ENCODE data around the gene CPB2. TPM values are rescaled to one million over a fixed set of nuclear protein-coding genes. Genes with fewer than 3 reads are reported as not detected.

The CPB2 gene
- total and polyA plus RNA-seq, 7 donors: not detected

GRCh38 chr13:46015366-46015765, 89.5 kb downstream of the CPB2 start:
- Histone ChIP-seq H3K36me3 (peaks cover 0 to 85% (median 19%) of the 10 kb centered on the region in 4 donors), H3K9me3 (no peaks in the 10 kb centered on the region), H3K4me3 (no peak overlapping the region), H3K27ac (no peak overlapping the region), H3K4me1 (no peaks in the 10 kb centered on the region), H3K27me3 (no peaks in the 10 kb centered on the region)
- TF ChIP-seq EP300 (IDR thresholded peaks at IDR 0.05) (no peak), POLR2A (IDR thresholded peaks at IDR 0.05) (no peak), CTCF (IDR thresholded peaks at IDR 0.05) (no peak), POLR2AphosphoS5 (IDR thresholded peaks at IDR 0.05) (no peak)
- intact Hi-C loops (cut with DNase I): no loop called here
- WGBS, 2 donors: 78 to 82% methylated on average over 3 of the region's 3 CpGs
- no peak for DNase-seq

GRCh38 chr13:46012404-46012803, 92.4 kb downstream of the CPB2 start:
- TF ChIP-seq POLR2AphosphoS5 (IDR thresholded peaks at IDR 0.05): no peak
- TF ChIP-seq EP300 (IDR thresholded peaks at IDR 0.05): no peak
- no peak for TF ChIP-seq POLR2A (IDR thresholded peaks at IDR 0.05)
- TF ChIP-seq CTCF (IDR thresholded peaks at IDR 0.05): no peak
- Histone ChIP-seq H3K9me3 (no peaks in the 10 kb centered on the region), H3K27me3 (no peaks in the 10 kb centered on the region), H3K27ac (no peak overlapping the region), H3K36me3 (peaks cover 0 to 87% (median 16%) of the 10 kb centered on the region in 4 donors), H3K4me3 (no peak overlapping the region), H3K4me1 (no peaks in the 10 kb centered on the region)
- intact Hi-C loops (cut with DNase I): no loop called here
- DNase-seq: no peak

- no peaks in the 10 kb centered on the region for H3K27me3 ChIP-seq
- peaks cover 0 to 84% (median 12%) of the 10 kb centered on the region in 4 donors for H3K36me3 ChIP-seq
- H3K27ac ChIP-seq: no peak overlapping the region
- no peaks in the 10 kb centered on the region for H3K4me1 ChIP-seq
- H3K9me3 ChIP-seq: no peaks in the 10 kb centered on the region
- no peak for DNase-seq
- WGBS, 2 donors: 91 to 95% methylated on average over 6 of the region's 6 CpGs
- intact Hi-C loops (cut with DNase I): no loop called here
- TF ChIP-seq CTCF (IDR thresholded peaks at IDR 0.05): no peak
- TF ChIP-seq POLR2A (IDR thresholded peaks at IDR 0.05): no peak
- no peak for TF ChIP-seq POLR2AphosphoS5 (IDR thresholded peaks at IDR 0.05)
- TF ChIP-seq EP300 (IDR thresholded peaks at IDR 0.05): no peak
- no peak overlapping the region for H3K4me3 ChIP-seq
These were observed 94.7 kb downstream of the CPB2 start for GRCh38 chr13:46010148-46010547.

DNA sequence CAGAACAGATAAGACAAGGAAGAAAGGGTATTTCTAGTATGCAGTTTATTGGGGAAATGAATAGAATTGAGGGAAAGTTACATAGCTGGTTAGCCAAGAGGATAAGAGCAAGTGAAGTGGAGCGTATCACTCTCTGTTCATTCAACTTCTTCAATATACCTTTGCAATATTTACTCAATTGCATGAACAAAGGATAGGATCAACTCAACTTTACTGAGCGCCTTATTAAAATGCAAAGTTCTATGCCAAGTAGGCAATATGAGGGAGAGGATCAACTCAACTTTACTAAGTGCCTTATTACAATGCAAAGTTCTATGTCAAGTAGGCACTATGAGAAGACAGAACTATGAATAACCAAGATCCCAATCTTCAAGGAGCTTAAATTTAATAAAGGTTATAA, 96.2 kb downstream of the CPB2 start:
- no peak overlapping the region for H3K27ac ChIP-seq
- no peak for DNase-seq
- no peak overlapping the region for H3K4me3 ChIP-seq
- peaks cover 0 to 80% (median 12%) of the 10 kb centered on the region in 4 donors for H3K36me3 ChIP-seq
- intact Hi-C loops (cut with DNase I): no loop called here
- H3K9me3 ChIP-seq: no peaks in the 10 kb centered on the region
- H3K27me3 ChIP-seq: no peaks in the 10 kb centered on the region
- TF ChIP-seq POLR2A (IDR thresholded peaks at IDR 0.05) (no peak), CTCF (IDR thresholded peaks at IDR 0.05) (no peak), POLR2AphosphoS5 (IDR thresholded peaks at IDR 0.05) (no peak), EP300 (IDR thresholded peaks at IDR 0.05) (no peak)
- WGBS, 2 donors: 95 to 96% methylated on average over 2 of the region's 2 CpGs
- no peaks in the 10 kb centered on the region for H3K4me1 ChIP-seq

Measured in sigmoid colon (tissue), 7 donors.